C4-2B (cell line): Measurements from ENCODE around the gene KASH5.

Experiments used
- ZFX ChIP-seq: fragments of 450-650 bp; IDR thresholded peaks from 2 replicates; pipeline ENCODE4 v1.6.1; 2017
- TF ChIP-seq, protein P1 (sequence below): fragments of 450-650 bp; conservative IDR thresholded peaks from 2 replicates; pipeline ENCODE4 v1.5.1; 2017; ENCODE audit warnings: mild to moderate bottlenecking

DNA sequence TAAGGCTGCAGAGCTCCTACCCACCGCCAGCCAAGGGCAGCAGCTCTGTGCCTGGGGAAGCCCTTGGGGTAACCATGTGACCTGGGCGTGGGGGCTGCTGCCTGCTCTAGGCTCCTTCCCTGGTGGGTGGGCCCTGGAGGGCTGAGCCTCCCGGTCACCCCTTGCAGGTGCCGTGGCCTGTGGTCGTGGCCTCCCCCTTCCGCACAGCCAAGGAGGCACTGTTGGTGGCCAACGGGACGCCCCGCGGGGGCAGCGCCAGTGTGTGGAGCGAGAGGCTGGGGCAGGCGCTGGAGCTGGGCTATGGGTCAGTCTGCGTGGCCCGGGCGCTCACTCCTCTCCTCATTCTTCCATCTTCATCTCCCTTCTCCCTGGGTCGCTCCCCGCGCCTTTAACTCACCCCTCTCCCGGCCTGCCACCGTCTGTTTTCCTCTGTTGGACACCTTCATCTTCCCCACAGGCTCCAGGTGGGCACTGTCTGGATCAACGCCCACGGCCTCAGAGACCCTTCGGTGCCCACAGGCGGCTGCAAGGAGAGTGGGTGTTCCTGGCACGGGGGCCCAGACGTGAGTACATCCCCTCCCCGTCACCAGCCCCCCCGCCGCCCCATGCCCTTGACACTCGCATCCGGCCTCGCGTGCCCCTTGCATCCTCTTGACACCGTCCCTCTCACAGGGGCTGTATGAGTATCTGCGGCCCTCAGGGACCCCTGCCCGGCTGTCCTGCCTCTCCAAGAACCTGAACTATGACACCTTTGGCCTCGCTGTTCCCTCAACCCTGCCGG is 76.1 kb downstream of the KASH5 start:
- TF ChIP-seq, protein P1, sequence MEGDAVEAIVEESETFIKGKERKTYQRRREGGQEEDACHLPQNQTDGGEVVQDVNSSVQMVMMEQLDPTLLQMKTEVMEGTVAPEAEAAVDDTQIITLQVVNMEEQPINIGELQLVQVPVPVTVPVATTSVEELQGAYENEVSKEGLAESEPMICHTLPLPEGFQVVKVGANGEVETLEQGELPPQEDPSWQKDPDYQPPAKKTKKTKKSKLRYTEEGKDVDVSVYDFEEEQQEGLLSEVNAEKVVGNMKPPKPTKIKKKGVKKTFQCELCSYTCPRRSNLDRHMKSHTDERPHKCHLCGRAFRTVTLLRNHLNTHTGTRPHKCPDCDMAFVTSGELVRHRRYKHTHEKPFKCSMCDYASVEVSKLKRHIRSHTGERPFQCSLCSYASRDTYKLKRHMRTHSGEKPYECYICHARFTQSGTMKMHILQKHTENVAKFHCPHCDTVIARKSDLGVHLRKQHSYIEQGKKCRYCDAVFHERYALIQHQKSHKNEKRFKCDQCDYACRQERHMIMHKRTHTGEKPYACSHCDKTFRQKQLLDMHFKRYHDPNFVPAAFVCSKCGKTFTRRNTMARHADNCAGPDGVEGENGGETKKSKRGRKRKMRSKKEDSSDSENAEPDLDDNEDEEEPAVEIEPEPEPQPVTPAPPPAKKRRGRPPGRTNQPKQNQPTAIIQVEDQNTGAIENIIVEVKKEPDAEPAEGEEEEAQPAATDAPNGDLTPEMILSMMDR, result no peak
- TF ChIP-seq ZFX, result no peak
